AG04450 (cell line): ENCODE data around the gene IGFBP6. TPM values are rescaled to one million over a fixed set of nuclear protein-coding genes. Genes with fewer than 3 reads are reported as not detected.

ENCODE experiments used
- CTCF ChIA-PET: fragments of 300-600, 350-600 bp; formaldehyde crosslinking; extraction: SDS; loops from one replicate; lab custom pipeline; 2022; ENCODE audit warnings: antibody characterized with exemption, inconsistent platforms; lab: Charles Lee
- POLR2A ChIA-PET: fragments of 350-600 bp; formaldehyde crosslinking; extraction: SDS; loops from one replicate; lab custom pipeline; 2021; ENCODE audit warnings: antibody characterized with exemption, inconsistent platforms; lab: Yijun Ruan, JAX
- DNase-seq: peaks from one replicate; pipeline ENCODE4 v3.0.0-alpha.2; 2011; ENCODE audit warnings: low read depth, low spot score
- H3K27ac ChIP-seq: one replicate; pipeline ENCODE4 v1.5.1; 2012; ENCODE audit warnings: low read depth, low read length, control low read depth
- H3K27me3 ChIP-seq: one replicate; pipeline ENCODE4 v1.6.0; 2012; ENCODE audit warnings: low read length; ENCODE audit not compliant: control insufficient read depth, insufficient read depth
- H3K4me3 ChIP-seq: 2 replicates; pipeline ENCODE4 v1.5.1; 2011; ENCODE audit warnings: mild to moderate bottlenecking, low read depth, low read length, control low read depth
- H3K9me3 ChIP-seq: 2 replicates; pipeline ENCODE4 v1.5.1; 2012; ENCODE audit warnings: low read length; ENCODE audit not compliant: control insufficient read depth, insufficient read depth
- polyA plus RNA-seq: library from polyadenylated mRNA; depleted of rRNA; stranded (reverse); fragments of >200 nt; gene quantifications from 2 replicates; pipeline ENCODE4 v1.2.3, GENCODE V29; 2011
- TF ChIP-seq, protein P1 (sequence below): IDR thresholded peaks from 2 replicates; pipeline ENCODE4 v1.5.1; 2011; ENCODE audit warnings: low read depth, low read length, control low read depth, inconsistent platforms

The IGFBP6 gene
- polyA plus RNA-seq, 1 experiment: 182 TPM

DNA sequence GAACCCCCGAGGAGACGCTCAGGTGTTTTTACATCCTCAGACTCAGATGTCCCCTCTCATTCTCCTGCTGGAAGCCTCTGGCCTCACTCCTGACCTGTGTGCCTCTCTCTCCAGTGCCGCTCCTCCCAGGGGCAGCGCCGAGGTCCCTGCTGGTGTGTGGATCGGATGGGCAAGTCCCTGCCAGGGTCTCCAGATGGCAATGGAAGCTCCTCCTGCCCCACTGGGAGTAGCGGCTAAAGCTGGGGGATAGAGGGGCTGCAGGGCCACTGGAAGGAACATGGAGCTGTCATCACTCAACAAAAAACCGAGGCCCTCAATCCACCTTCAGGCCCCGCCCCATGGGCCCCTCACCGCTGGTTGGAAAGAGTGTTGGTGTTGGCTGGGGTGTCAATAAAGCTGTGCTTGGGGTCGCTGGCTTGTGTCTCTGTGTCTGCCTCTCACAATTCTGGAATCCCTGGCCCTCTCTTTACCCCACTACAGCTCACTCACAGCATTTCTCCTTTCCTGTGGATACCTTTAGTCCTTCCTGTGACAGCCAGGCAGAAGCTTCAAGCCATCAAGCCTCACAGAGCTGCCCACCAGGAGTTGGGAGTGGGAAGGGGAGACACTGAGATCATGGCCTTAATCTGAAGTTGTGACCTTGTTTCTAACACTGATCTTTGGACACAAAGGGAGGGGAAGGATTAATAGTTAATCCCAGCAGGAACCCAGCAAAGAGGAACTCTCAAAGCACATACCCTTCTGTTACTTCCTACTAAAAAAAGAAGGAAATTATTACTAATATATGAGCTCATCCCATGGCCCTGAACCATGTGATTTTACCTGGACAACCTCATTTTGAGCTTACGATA, 4.7 kb downstream of the IGFBP6 start:
- H3K9me3 ChIP-seq: no peaks in the 10 kb centered on the region
- no peak overlapping the region for H3K4me3 ChIP-seq
- ChIA-PET CTCF (interaction anchor here (0.5 to 7.0 kb wide), 3 partner anchors 31 to 57 kb away, joined by 4 to 120 read pairs (median 5); no protein-coding TSS in a partner anchor), POLR2A (interaction anchor here (1.6 to 2.2 kb wide), 2 partner anchors 23 to 36 kb away, joined by 5 to 12 read pairs; partner anchors contain the start of gene SPRYD3)
- no peaks in the 10 kb centered on the region for H3K27me3 ChIP-seq
- TF ChIP-seq, protein P1, sequence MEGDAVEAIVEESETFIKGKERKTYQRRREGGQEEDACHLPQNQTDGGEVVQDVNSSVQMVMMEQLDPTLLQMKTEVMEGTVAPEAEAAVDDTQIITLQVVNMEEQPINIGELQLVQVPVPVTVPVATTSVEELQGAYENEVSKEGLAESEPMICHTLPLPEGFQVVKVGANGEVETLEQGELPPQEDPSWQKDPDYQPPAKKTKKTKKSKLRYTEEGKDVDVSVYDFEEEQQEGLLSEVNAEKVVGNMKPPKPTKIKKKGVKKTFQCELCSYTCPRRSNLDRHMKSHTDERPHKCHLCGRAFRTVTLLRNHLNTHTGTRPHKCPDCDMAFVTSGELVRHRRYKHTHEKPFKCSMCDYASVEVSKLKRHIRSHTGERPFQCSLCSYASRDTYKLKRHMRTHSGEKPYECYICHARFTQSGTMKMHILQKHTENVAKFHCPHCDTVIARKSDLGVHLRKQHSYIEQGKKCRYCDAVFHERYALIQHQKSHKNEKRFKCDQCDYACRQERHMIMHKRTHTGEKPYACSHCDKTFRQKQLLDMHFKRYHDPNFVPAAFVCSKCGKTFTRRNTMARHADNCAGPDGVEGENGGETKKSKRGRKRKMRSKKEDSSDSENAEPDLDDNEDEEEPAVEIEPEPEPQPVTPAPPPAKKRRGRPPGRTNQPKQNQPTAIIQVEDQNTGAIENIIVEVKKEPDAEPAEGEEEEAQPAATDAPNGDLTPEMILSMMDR: no peak
- H3K27ac ChIP-seq: no peak overlapping the region
- no peak for DNase-seq

DNA sequence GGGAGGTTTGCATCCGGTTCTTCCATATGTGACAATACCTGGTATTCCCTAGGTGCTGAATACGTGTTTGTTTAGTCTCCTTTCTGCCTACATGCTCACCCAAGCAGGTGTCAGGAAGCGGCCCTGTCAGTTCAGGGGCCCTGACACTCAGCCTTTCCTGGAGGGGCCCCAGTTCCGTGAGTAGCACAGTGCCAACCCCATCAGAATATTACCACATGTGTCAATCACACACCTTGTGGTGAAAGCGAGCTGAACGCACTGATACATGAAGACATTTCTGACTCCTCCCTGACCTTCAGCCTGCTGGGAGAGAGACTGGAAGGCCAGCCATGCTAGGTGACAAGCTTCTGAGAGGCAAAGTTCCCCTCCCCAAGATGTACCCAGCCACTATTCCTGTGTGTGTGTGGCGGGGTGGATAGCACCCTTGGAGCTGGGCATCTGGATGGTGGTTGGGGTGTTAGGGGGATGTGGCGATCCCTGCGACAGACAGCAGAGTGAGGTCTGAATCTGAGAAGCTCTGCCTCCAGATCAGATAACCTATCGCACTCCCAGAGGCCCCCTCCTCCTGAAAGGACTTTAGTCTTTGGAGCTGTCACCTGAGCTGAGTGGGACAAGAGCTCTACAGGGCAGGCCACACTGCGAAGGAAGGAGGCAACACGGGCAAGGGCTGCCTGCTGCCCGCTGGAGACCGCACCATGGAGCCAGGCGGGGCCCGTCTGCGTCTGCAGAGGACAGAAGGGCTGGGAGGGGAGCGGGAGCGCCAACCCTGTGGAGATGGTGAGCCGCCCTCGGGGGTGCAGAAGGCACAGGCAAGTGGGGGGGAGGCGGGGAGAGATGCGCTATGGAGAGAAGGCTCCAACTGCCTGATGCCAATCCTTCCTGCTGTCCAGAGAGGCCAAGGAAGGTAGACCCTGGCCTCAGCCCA, 5.7 kb downstream of the IGFBP6 start, which contains the start of gene SOAT2:
TSS of gene SOAT2 (plus strand) at position 604 of the 925 bp plus-strand sequence. CDS start at position 696, 92 bp downstream.
- H3K9me3 ChIP-seq: no peaks in the 10 kb centered on the region
- ChIA-PET CTCF (interaction anchor here (1.0 to 7.0 kb wide), 2 partner anchors 38 to 95 kb away, joined by 3 to 120 read pairs; no protein-coding TSS in a partner anchor), POLR2A (interaction anchor here (0.6 to 2.2 kb wide), 3 partner anchors 24 to 281 kb away, joined by 5 to 12 read pairs (median 5); partner anchors contain the start of gene SPRYD3)
- no peak for DNase-seq
- no peak within 1 kb of the TSS for H3K4me3 ChIP-seq
- H3K27me3 ChIP-seq: no peaks in the 10 kb centered on the region
- TF ChIP-seq, protein P1: no peak
- H3K27ac ChIP-seq: no peak within 1 kb of the TSS

GRCh38 chr12:53103860-53104305, 6.4 kb downstream of the IGFBP6 start:
- H3K27ac ChIP-seq: no peak overlapping the region
- POLR2A ChIA-PET: interaction anchor here (0.6 kb wide), 2 partner anchors 38 to 280 kb away, joined by 3 to 5 read pairs; no protein-coding TSS in a partner anchor
- H3K4me3 ChIP-seq: no peak overlapping the region
- no peak for DNase-seq
- H3K27me3 ChIP-seq: no peaks in the 10 kb centered on the region
- H3K9me3 ChIP-seq: no peaks in the 10 kb centered on the region
- TF ChIP-seq, protein P1: no peak
- CTCF ChIA-PET: interaction anchor here (0.7 to 1.0 kb wide), 2 partner anchors 72 to 94 kb away, joined by 3 to 7 read pairs; no protein-coding TSS in a partner anchor

DNA sequence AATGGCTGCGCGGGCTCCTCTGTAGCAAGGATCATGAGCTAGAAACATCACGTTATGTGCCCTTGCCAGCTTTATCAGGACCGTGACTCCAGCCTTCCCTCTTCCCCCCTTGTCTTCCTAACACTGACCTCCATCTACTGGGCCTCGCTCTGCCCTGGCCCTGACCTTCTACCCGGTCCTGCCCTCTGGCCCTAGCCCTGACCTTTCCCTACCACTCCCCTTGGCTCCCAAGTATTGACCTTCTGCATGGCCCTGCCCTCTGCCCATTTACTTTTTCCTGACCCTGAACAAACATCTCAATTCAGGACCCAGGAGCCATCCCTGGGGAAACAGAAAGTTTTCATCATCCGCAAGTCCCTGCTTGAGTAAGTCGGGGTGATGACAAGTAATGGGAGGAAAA, 7.8 kb downstream of the IGFBP6 start:
- no peak overlapping the region for H3K4me3 ChIP-seq
- DNase-seq: no peak
- POLR2A ChIA-PET: no interaction called here
- no peak overlapping the region for H3K27ac ChIP-seq
- no peaks in the 10 kb centered on the region for H3K27me3 ChIP-seq
- TF ChIP-seq, protein P1: no peak
- H3K9me3 ChIP-seq: no peaks in the 10 kb centered on the region
- CTCF ChIA-PET: no interaction called here
